ENCODE measurements around the gene SLC12A9.
A peak's percentile ranks its signal among the peaks of the same experiment; 100 is the strongest.

The SLC12A9 gene

DNA sequence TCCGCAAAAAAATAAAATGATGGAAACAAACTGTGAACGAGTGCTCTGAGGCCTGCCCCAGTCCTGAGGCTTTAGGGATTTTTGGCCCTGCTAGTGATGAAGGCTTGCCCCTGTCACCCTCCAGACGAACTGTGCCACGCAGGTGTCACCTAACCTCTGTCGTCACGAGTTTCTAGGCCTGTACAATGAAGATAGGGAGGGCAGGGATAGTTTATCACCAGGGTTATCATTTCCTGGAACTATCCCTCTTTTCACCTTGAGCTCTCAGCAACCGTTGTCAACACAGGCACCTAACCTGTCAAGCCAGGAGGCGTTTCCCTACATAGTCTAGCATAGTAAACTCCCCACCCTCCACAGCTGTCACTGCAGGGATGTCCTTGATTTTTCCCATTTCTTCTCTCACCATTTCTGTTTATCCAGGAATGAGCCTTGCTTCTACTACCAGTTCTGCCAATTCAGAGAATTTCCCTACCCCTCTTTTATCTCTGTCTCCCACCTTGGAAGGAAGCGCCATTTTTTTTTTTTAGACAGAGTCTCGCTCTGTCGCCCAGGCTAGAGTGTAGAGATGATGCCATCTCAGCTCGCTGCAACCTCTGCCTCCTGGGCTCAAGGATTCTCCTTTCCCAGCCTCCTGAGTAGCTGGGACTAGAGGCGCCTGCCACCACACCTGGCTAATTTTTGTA lies 45.4 kb downstream of the SLC12A9 start:
- no peaks in the 10 kb centered on the region; the same call in 1 of the 2 replicates for H3K4me1 ChIP-seq (ENCODE audit: control insufficient read depth, insufficient read depth, low read length)
- no peaks in the 10 kb centered on the region for H3K9me3 ChIP-seq (ENCODE audit: control insufficient read depth, insufficient read depth, low read depth, low read length)
- H3K4me3 ChIP-seq (ENCODE audit: low read depth, low read length) = no peak overlapping the region
- ChIA-PET POLR2A (no interaction called here), CTCF (interaction anchor here (0.6 to 3.0 kb wide), 6 partner anchors 60 to 442 kb away, joined by 3 to 27 read pairs (median 4); no protein-coding TSS in a partner anchor)
- no peak overlapping the region for H3K27ac ChIP-seq (ENCODE audit: extremely low read depth, low read depth, low read length)
- no peaks in the 10 kb centered on the region for H3K36me3 ChIP-seq (ENCODE audit: control insufficient read depth in 2 of 2, insufficient read depth in 1 of 2, low read length in 2 of 2)
- TF ChIP-seq TRIM28 (IDR thresholded peaks at IDR 0.05; ENCODE audit: borderline replicate concordance, low read length) (no peak), ZNF366 (tag by site-specific recombination; conservative IDR thresholded peaks at IDR 0.05) (0 out of 2 replicates have a peak, but pooled peaks have one; percentile 14)

DNA sequence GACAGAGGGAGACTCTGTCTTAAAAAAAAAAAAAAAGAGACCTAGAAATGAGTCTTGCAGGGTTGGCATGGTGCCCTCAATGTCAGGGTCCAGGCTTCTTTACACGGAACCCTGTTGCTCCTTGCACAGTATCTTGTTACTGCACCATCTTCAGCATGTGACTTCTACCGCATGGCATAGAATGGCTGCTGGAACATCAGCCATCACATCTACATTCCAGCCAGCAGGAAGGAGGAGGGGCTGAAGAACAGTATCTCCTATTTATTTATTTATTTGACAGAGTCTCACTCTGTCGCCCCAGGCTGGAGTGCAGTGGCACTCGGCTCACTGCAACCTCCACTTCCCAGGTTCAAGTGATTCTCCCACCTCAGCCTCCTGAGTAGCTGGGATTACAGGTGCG lies 46.9 kb downstream of the SLC12A9 start:
- POLR2A ChIA-PET = no interaction called here
- CTCF ChIA-PET = interaction anchor here (0.6 to 3.9 kb wide), 6 partner anchors 34 to 633 kb away, joined by 3 to 27 read pairs (median 6); no protein-coding TSS in a partner anchor
- no peaks in the 10 kb centered on the region for H3K9me3 ChIP-seq (ENCODE audit: control insufficient read depth, insufficient read depth, low read depth, low read length)

DNA sequence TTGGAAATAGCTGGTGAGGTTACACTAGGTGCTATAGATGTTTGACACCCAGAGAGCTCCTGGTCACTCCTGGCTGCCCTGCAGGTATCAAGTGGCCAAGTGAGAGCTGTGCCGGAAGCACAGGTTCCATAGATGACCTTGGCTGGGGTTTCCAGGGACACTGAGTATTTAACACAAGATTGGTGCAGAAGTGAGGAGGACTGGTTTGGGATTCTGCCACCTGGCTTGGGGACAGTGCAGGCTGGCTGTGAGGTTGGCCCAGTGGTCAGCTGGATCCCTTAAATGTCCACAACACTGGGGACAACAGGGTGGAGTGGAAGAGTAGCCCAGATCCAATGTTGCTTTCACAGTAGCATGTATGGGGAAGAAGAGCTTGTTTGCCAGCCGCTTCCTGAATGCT lies 48.5 kb downstream of the SLC12A9 start:
- Histone ChIP-seq H3K27ac (ENCODE audit: extremely low read depth, low read depth, low read length) (no peak overlapping the region), H3K4me1 (ENCODE audit: control insufficient read depth, insufficient read depth, low read length) (no peaks in the 10 kb centered on the region), H3K36me3 (ENCODE audit: control insufficient read depth in 2 of 2, insufficient read depth in 1 of 2, low read length in 2 of 2) (no peaks in the 10 kb centered on the region), H3K9me3 (ENCODE audit: control insufficient read depth, insufficient read depth, low read depth, low read length) (no peaks in the 10 kb centered on the region), H3K4me3 (ENCODE audit: low read depth, low read length) (no peak overlapping the region)
- TF ChIP-seq WT1 (tag by site-specific recombination; IDR thresholded peaks at IDR 0.05) (no peak), TSHZ1 (tag by site-specific recombination; IDR thresholded peaks at IDR 0.05; ENCODE audit: borderline replicate concordance) (no peak)
- TF ChIP-seq, protein P1, sequence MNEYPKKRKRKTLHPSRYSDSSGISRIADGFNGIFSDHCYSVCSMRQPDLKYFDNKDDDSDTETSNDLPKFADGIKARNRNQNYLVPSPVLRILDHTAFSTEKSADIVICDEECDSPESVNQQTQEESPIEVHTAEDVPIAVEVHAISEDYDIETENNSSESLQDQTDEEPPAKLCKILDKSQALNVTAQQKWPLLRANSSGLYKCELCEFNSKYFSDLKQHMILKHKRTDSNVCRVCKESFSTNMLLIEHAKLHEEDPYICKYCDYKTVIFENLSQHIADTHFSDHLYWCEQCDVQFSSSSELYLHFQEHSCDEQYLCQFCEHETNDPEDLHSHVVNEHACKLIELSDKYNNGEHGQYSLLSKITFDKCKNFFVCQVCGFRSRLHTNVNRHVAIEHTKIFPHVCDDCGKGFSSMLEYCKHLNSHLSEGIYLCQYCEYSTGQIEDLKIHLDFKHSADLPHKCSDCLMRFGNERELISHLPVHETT (tag by site-specific recombination; IDR thresholded peaks at IDR 0.05) = no peak
- POLR2A ChIA-PET = no interaction called here
- CTCF ChIA-PET = interaction anchor here (2.2 to 3.9 kb wide), 2 partner anchors 158 to 176 kb away, joined by 7 to 22 read pairs; no protein-coding TSS in a partner anchor

More for the DNA sequence above, 46.9 kb downstream of the SLC12A9 start:
- no peaks in the 10 kb centered on the region for H3K36me3 ChIP-seq (ENCODE audit: control insufficient read depth in 2 of 2, insufficient read depth in 1 of 2, low read length in 2 of 2)
- TF ChIP-seq KLF1 (tag by site-specific recombination; IDR thresholded peaks at IDR 0.05) (no peak), ZXDB (tag by site-specific recombination; IDR thresholded peaks at IDR 0.05) (0 out of 2 replicates have a peak, but pooled peaks have one; percentile 28)
- no peak overlapping the region for H3K4me3 ChIP-seq (ENCODE audit: low read depth, low read length)
- H3K27ac ChIP-seq (ENCODE audit: extremely low read depth, low read depth, low read length) = no peak overlapping the region
- no peaks in the 10 kb centered on the region; the same call in 1 of the 2 replicates for H3K4me1 ChIP-seq (ENCODE audit: control insufficient read depth, insufficient read depth, low read length)

DNA sequence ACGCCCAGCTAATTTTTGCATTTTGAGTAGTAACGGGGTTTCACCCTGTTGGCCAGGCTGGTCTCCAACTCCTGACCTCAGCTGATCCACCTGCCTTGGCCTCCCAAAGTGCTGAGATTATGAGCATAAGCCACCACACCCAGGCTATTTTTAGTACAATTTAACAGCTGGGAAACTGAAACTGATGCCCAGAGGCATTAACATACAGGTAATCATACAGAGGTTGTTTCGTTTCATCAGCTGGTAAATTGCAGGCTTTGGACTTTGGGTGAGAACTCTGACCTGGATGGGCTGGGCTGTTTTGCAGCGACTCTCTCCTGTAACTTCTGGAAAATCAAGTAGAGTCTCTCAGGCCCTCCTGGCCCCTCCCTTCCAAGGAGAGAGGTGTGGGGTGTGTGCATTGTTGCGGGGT lies 49.4 kb downstream of the SLC12A9 start:
- Histone ChIP-seq H3K4me1 (ENCODE audit: control insufficient read depth, insufficient read depth, low read length) (no peaks in the 10 kb centered on the region), H3K4me3 (ENCODE audit: low read depth, low read length) (no peak overlapping the region), H3K36me3 (ENCODE audit: control insufficient read depth in 2 of 2, insufficient read depth in 1 of 2, low read length in 2 of 2) (no peaks in the 10 kb centered on the region), H3K27ac (ENCODE audit: extremely low read depth, low read depth, low read length) (no peak overlapping the region), H3K9me3 (ENCODE audit: control insufficient read depth, insufficient read depth, low read depth, low read length) (no peaks in the 10 kb centered on the region)
- ChIA-PET CTCF (interaction anchor here (0.5 to 3.9 kb wide), 3 partner anchors 157 to 290 kb away, joined by 3 to 22 read pairs (median 3); no protein-coding TSS in a partner anchor), POLR2A (no interaction called here)
- TF ChIP-seq BCL6B (tag by site-specific recombination; IDR thresholded peaks at IDR 0.05) (no peak), ZNF707 (tag by site-specific recombination; IDR thresholded peaks at IDR 0.05) (no peak), ZNF792 (tag by site-specific recombination; IDR thresholded peaks at IDR 0.05) (no peak), FEZF1 (tag by site-specific recombination; IDR thresholded peaks at IDR 0.05) (no peak)
- TF ChIP-seq, protein P2, sequence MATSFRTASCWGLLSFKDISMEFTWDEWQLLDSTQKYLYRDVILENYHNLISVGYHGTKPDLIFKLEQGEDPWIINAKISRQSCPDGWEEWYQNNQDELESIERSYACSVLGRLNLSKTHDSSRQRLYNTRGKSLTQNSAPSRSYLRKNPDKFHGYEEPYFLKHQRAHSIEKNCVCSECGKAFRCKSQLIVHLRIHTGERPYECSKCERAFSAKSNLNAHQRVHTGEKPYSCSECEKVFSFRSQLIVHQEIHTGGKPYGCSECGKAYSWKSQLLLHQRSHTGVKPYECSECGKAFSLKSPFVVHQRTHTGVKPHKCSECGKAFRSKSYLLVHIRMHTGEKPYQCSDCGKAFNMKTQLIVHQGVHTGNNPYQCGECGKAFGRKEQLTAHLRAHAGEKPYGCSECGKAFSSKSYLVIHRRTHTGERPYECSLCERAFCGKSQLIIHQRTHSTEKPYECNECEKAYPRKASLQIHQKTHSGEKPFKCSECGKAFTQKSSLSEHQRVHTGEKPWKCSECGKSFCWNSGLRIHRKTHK (tag by site-specific recombination; IDR thresholded peaks at IDR 0.05) = no peak
